HCT116 (cell line): Measurements from ENCODE around the gene C1orf167. TPM values are rescaled to one million over a fixed set of nuclear protein-coding genes. Genes with fewer than 3 reads are reported as not detected.

ENCODE experiments used
- ATAC-seq: fragments of 200-7000 bp; cut with Tn5 transposase; 2 replicates; pipeline ENCODE4 v1.9.1; 2020; ENCODE audit warnings: mild to moderate bottlenecking, moderate library complexity
- BruUV-seq: library from RNA; stranded (reverse); fragments of 400-500 nt; replicated peaks from 2 replicates; lab custom pipeline; 2021; lab: Mats Ljungman, UMichigan
- CTCF ChIA-PET: fragments of 300-600 bp; sonication (Branson Sonifier 250); formaldehyde crosslinking; loops from one replicate; lab custom pipeline; 2021; ENCODE audit warnings: antibody characterized with exemption; lab: Charles Lee
- POLR2A ChIA-PET: fragments of 300-600, 350-600 bp; sonication (Branson Sonifier 250); formaldehyde crosslinking; loops from one replicate; lab custom pipeline; 2021; ENCODE audit warnings: antibody characterized with exemption; lab: Charles Lee
- RAD21 ChIA-PET, 2 experiments: fragments of 300-600 bp; sonication (Branson Sonifier 250); formaldehyde crosslinking; loops; one replicate each; lab custom pipeline; 2023; ENCODE audit warnings: low total read pairs in 2 of 2; ENCODE audit not compliant: uncharacterized antibody in 2 of 2, unreplicated experiment in 2 of 2, low non-redundant PET in 1 of 2; lab: Charles Lee
- DNase-seq: peaks from one replicate; pipeline ENCODE4 v3.0.0-alpha.2; 2010; ENCODE audit warnings: low read depth, low spot score
- H2AFZ ChIP-seq: fragments of 200-600 bp; shearing (Covaris generic), sonication (generic); 2 replicates; pipeline ENCODE4 v1.6.1; 2017; ENCODE audit warnings: low read depth, mixed run types, mixed read lengths, antibody characterized with exemption, low read length; ENCODE audit not compliant: poor library complexity, severe bottlenecking
- H3K27ac ChIP-seq: 2 replicates; pipeline ENCODE4 v1.5.1; 2012; ENCODE audit warnings: low read depth, low read length
- H3K27me3 ChIP-seq: fragments of 200-600 bp; sonication (generic); 2 replicates; pipeline ENCODE4 v1.6.1; 2016; ENCODE audit warnings: mixed run types, low read length, mixed read lengths; ENCODE audit not compliant: insufficient read depth
- H3K36me3 ChIP-seq, 2 experiments: fragments of 200-500 bp in 1 of 2; fragments of 200-600 bp in 1 of 2; sonication (Bioruptor generic) in 1 of 2; sonication (generic) in 1 of 2; 2 replicates each; pipeline versions ENCODE4 v1.5.1 to v1.6.1; 2014 to 2016; ENCODE audit warnings: low read length in 2 of 2, inconsistent platforms in 1 of 2, mixed read lengths in 1 of 2, mixed run types in 1 of 2; ENCODE audit not compliant: insufficient read depth in 2 of 2, control insufficient read depth in 1 of 2
- H3K4me1 ChIP-seq, 2 experiments: fragments of 200-600 bp in 1 of 2; sonication (generic) in 1 of 2; 2 replicates each; pipeline versions ENCODE4 v1.5.1 to v1.6.1; 2012 to 2017; ENCODE audit warnings: low read length in 2 of 2, inconsistent platforms in 1 of 2, mild to moderate bottlenecking in 1 of 2, mixed read lengths in 1 of 2, mixed run types in 1 of 2, moderate library complexity in 1 of 2; ENCODE audit not compliant: insufficient read depth in 2 of 2, control insufficient read depth in 1 of 2
- H3K4me2 ChIP-seq: fragments of 200-600 bp; sonication (generic); 2 replicates; pipeline ENCODE4 v1.6.1; 2017; ENCODE audit warnings: mixed run types, low read length, mixed read lengths
- H3K4me3 ChIP-seq, 2 experiments: fragments of 200-600 bp in 1 of 2; sonication (generic) in 1 of 2; replicated peaks in 1 of 2; 2 replicates each; pipeline ENCODE4 v1.5.1; 2011 to 2016; ENCODE audit warnings: low read length in 2 of 2, control low read depth in 1 of 2, low read depth in 1 of 2, mild to moderate bottlenecking in 1 of 2, mixed read lengths in 1 of 2, mixed run types in 1 of 2
- H3K79me2 ChIP-seq: fragments of 200-600 bp; sonication (generic); 2 replicates; pipeline ENCODE4 v1.6.1; 2017; ENCODE audit warnings: mild to moderate bottlenecking, mixed run types, low read length, moderate library complexity, mixed read lengths; ENCODE audit not compliant: insufficient read depth
- H3K9ac ChIP-seq: fragments of 200-600 bp; sonication (generic); 2 replicates; pipeline ENCODE4 v1.6.1; 2016; ENCODE audit warnings: low read length, mixed read lengths
- H3K9me2 ChIP-seq: fragments of 200-600 bp; sonication (generic), shearing (Covaris generic); 2 replicates; pipeline ENCODE4 v1.6.1; 2017; ENCODE audit warnings: mixed run types, mild to moderate bottlenecking, moderate library complexity; ENCODE audit not compliant: insufficient read depth
- H3K9me3 ChIP-seq, 2 experiments: fragments of 200-500 bp in 1 of 2; fragments of 200-600 bp in 1 of 2; sonication (Bioruptor generic) in 1 of 2; sonication (generic) in 1 of 2; 2 replicates each; pipeline ENCODE4 v1.6.1; 2014 to 2017; ENCODE audit warnings: low read length in 2 of 2, mixed read lengths in 2 of 2, inconsistent platforms in 1 of 2, low read depth in 1 of 2, mild to moderate bottlenecking in 1 of 2, mixed run types in 1 of 2, moderate library complexity in 1 of 2; ENCODE audit not compliant: control insufficient read depth in 1 of 2, insufficient read depth in 1 of 2
- H4K20me1 ChIP-seq: fragments of 200-600 bp; sonication (generic), shearing (Covaris generic); 2 replicates; pipeline ENCODE4 v1.6.1; 2017; ENCODE audit warnings: mixed run types, mild to moderate bottlenecking, moderate library complexity; ENCODE audit not compliant: insufficient read depth
- CTCF ChIP-seq, 3 experiments: fragments of 200-600 bp in 1 of 3; sonication (generic) in 1 of 3; IDR thresholded peaks in 2 of 3; conservative IDR thresholded peaks in 1 of 3; 2 replicates each; pipeline ENCODE4 v1.5.1; 2012 to 2017; ENCODE audit warnings: low read depth in 2 of 3, low read length in 2 of 3, antibody characterized with exemption in 1 of 3, borderline replicate concordance in 1 of 3, control low read depth in 1 of 3, mild to moderate bottlenecking in 1 of 3, mixed read lengths in 1 of 3, mixed run types in 1 of 3, moderate library complexity in 1 of 3; ENCODE audit not compliant: insufficient read depth in 1 of 3
- EGR1 ChIP-seq: IDR thresholded peaks from 2 replicates; pipeline ENCODE4 v1.6.1; 2012; ENCODE audit warnings: low read depth
- ELF1 ChIP-seq: IDR thresholded peaks from 2 replicates; pipeline ENCODE4 v1.6.1; 2012; ENCODE audit warnings: low read depth, borderline replicate concordance
- EZH2 ChIP-seq: fragments of 200-600 bp; sonication (generic); IDR thresholded peaks from 2 replicates; pipeline ENCODE4 v1.6.1; 2017; ENCODE audit warnings: antibody characterized with exemption, mixed run types
- FOSL1 ChIP-seq: IDR thresholded peaks from 2 replicates; pipeline ENCODE4 v1.6.1; 2012; ENCODE audit warnings: low read depth
- JUND ChIP-seq: IDR thresholded peaks from 2 replicates; pipeline ENCODE4 v1.6.1; 2012
- POLR2A ChIP-seq: IDR thresholded peaks from 2 replicates; pipeline ENCODE4 v1.7.0; 2011; ENCODE audit warnings: borderline replicate concordance; ENCODE audit not compliant: insufficient read depth, insufficient read length; ENCODE audit errors: extremely low read depth
- POLR2AphosphoS5 ChIP-seq: IDR thresholded peaks from 2 replicates; pipeline ENCODE4 v1.6.1; 2011; ENCODE audit warnings: mild to moderate bottlenecking, low read depth, low read length, moderate library complexity
- RAD21 ChIP-seq: IDR thresholded peaks from 2 replicates; pipeline ENCODE4 v1.6.1; 2012; ENCODE audit warnings: low read depth, mild to moderate bottlenecking
- SIN3A ChIP-seq: IDR thresholded peaks from 2 replicates; pipeline ENCODE4 v1.6.1; 2012; ENCODE audit warnings: low read depth
- SRF ChIP-seq: IDR thresholded peaks from 2 replicates; pipeline ENCODE4 v1.6.1; 2012; ENCODE audit warnings: low read depth
- TCF7L2 ChIP-seq: IDR thresholded peaks from 2 replicates; pipeline ENCODE4 v1.7.0; 2011; ENCODE audit warnings: borderline replicate concordance, inconsistent platforms; ENCODE audit not compliant: insufficient read depth, insufficient read length; ENCODE audit errors: extremely low read depth
- YY1 ChIP-seq: IDR thresholded peaks from 2 replicates; pipeline ENCODE4 v1.6.1; 2011; ENCODE audit warnings: low read length, low read depth, moderate library complexity, mild to moderate bottlenecking; ENCODE audit not compliant: insufficient replicate concordance; ENCODE audit errors: extremely low read depth
- ZBTB33 ChIP-seq: IDR thresholded peaks from 2 replicates; pipeline ENCODE4 v1.6.1; 2011; ENCODE audit warnings: mild to moderate bottlenecking, low read length, moderate library complexity; ENCODE audit not compliant: insufficient replicate concordance; ENCODE audit errors: extremely low read depth
- ZFX ChIP-seq: fragments of 450-650 bp; IDR thresholded peaks from 2 replicates; pipeline ENCODE4 v1.6.1; 2017
- ZNF274 ChIP-seq: fragments of 200-500 bp; sonication (Bioruptor generic); IDR thresholded peaks from 2 replicates; pipeline ENCODE4 v1.6.1; 2014; ENCODE audit warnings: mild to moderate bottlenecking, low read depth, low read length, inconsistent platforms
- intact Hi-C: fragments of 100-400 bp; cut with micrococcal nuclease; formaldehyde crosslinking; loops from 2 replicates; pipeline ENCODE4 v1.10.0; 2022
- total RNA-seq: library from RNA; stranded (reverse); gene quantifications from one replicate; pipeline ENCODE4 v1.2.1, GENCODE V29; 2021; ENCODE audit not compliant: unreplicated experiment
- TF ChIP-seq, protein P1 (sequence below): IDR thresholded peaks from 2 replicates; pipeline ENCODE4 v1.6.1; 2012; ENCODE audit warnings: low read depth
- TF ChIP-seq, protein P2 (sequence below): IDR thresholded peaks from 2 replicates; pipeline ENCODE4 v1.6.1; 2012

C1orf167 gene
- total RNA-seq, 1 experiment from 2014 or later: 0.12 TPM

- Histone ChIP-seq H3K27ac (no peak overlapping the region), H2AFZ (no peak overlapping the region), H3K27me3 (no peaks in the 10 kb centered on the region), H3K9ac (no peak overlapping the region), H3K9me3 (no peaks in the 10 kb centered on the region), H3K9me2 (no peaks in the 10 kb centered on the region), H3K36me3 (no peaks in the 10 kb centered on the region), H4K20me1 (no peaks in the 10 kb centered on the region), H3K4me2 (no peak overlapping the region), H3K4me3 (no peak overlapping the region), H3K4me1 (peaks cover 14 to 41% of the 10 kb centered on the region in 2 experiments), H3K79me2 (no peaks in the 10 kb centered on the region)
- POLR2A ChIA-PET: no interaction called here
- no peak for DNase-seq
- CTCF ChIA-PET: interaction anchor here (1.6 kb wide), 1 partner anchor 13 kb away, joined by 3 read pairs; no protein-coding TSS in a partner anchor
- ATAC-seq: no peak
- intact Hi-C loops: no loop called here
- TF ChIP-seq ZFX (no peak), EZH2 (no peak), ZNF274 (no peak), SRF (no peak), SIN3A (no peak), TCF7L2 (no peak), EGR1 (no peak), RAD21 (no peak), POLR2A (no peak), POLR2AphosphoS5 (no peak), FOSL1 (no peak), JUND (no peak), CTCF (IDR thresholded peaks at IDR 0.05 in 2 of 3, conservative IDR thresholded peaks at IDR 0.05 in 1 of 3; ENCODE audit: borderline replicate concordance in 1 of 3, insufficient read depth in 1 of 3, low read depth in 2 of 3, low read length in 2 of 3) (no peak), YY1 (no peak), ZBTB33 (no peak), ELF1 (no peak)
- TF ChIP-seq, protein P1, sequence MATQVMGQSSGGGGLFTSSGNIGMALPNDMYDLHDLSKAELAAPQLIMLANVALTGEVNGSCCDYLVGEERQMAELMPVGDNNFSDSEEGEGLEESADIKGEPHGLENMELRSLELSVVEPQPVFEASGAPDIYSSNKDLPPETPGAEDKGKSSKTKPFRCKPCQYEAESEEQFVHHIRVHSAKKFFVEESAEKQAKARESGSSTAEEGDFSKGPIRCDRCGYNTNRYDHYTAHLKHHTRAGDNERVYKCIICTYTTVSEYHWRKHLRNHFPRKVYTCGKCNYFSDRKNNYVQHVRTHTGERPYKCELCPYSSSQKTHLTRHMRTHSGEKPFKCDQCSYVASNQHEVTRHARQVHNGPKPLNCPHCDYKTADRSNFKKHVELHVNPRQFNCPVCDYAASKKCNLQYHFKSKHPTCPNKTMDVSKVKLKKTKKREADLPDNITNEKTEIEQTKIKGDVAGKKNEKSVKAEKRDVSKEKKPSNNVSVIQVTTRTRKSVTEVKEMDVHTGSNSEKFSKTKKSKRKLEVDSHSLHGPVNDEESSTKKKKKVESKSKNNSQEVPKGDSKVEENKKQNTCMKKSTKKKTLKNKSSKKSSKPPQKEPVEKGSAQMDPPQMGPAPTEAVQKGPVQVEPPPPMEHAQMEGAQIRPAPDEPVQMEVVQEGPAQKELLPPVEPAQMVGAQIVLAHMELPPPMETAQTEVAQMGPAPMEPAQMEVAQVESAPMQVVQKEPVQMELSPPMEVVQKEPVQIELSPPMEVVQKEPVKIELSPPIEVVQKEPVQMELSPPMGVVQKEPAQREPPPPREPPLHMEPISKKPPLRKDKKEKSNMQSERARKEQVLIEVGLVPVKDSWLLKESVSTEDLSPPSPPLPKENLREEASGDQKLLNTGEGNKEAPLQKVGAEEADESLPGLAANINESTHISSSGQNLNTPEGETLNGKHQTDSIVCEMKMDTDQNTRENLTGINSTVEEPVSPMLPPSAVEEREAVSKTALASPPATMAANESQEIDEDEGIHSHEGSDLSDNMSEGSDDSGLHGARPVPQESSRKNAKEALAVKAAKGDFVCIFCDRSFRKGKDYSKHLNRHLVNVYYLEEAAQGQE: no peak
- TF ChIP-seq, protein P2, sequence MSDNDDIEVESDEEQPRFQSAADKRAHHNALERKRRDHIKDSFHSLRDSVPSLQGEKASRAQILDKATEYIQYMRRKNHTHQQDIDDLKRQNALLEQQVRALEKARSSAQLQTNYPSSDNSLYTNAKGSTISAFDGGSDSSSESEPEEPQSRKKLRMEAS: no peak
- BruUV-seq: no TSS peak
- RAD21 ChIA-PET: no interaction called here
Observed at GRCh38 chr1:11797525-11798216, 35.7 kb downstream of the C1orf167 start.
